B cell (primary cell): ENCODE results near the gene MGAT1. TPM values are rescaled to one million over a fixed set of nuclear protein-coding genes. Genes with fewer than 3 reads are reported as not detected.

ENCODE experiments used
- ATAC-seq: fragments of 200-7000 bp; cut with Tn5 transposase; one replicate; pipeline ENCODE4 v1.10.0; 2021; ENCODE audit warnings: low read depth, mild to moderate bottlenecking, moderate number of reproducible peaks, moderate library complexity
- CTCF ChIA-PET: fragments of 350-600 bp; sonication (Branson Sonifier 250); formaldehyde crosslinking; loops from one replicate; lab custom pipeline; 2021; ENCODE audit warnings: antibody characterized with exemption, inconsistent platforms; lab: Charles Lee
- POLR2A ChIA-PET: fragments of 350-600 bp; sonication (Branson Sonifier 250); formaldehyde crosslinking; loops from one replicate; lab custom pipeline; 2021; ENCODE audit warnings: antibody characterized with exemption; lab: Charles Lee
- DNase-seq: peaks from one replicate; pipeline ENCODE4 v3.0.0; 2013
- H2AFZ ChIP-seq: 2 replicates; pipeline ENCODE4 v1.6.1; 2012; ENCODE audit warnings: mild to moderate bottlenecking, low read depth, low read length; ENCODE audit not compliant: insufficient read depth, poor library complexity, severe bottlenecking
- H3K27ac ChIP-seq, 2 donors: 1 replicate in 1 of 2; 2 replicates in 1 of 2; pipeline ENCODE4 v1.5.1; 2012 to 2013; ENCODE audit warnings: low read length in 2 of 2, mild to moderate bottlenecking in 2 of 2, moderate library complexity in 1 of 2
- H3K27me3 ChIP-seq, 4 experiments: fragments of 200-600 bp in 1 of 4; sonication (generic) in 1 of 4; replicated peaks in 1 of 4; 1 replicate in 2 of 4; 2 replicates in 2 of 4; pipeline versions ENCODE4 v1.6.1 to v1.7.0; 2013 to 2016; ENCODE audit warnings: low read length in 3 of 4, mild to moderate bottlenecking in 2 of 4, mixed read lengths in 1 of 4, moderate library complexity in 1 of 4; ENCODE audit not compliant: insufficient read depth in 4 of 4, control insufficient read depth in 3 of 4; ENCODE audit errors: control extremely low read depth in 1 of 4
- H3K36me3 ChIP-seq, 2 experiments: replicated peaks in 1 of 2; 1 replicate in 1 of 2; 2 replicates in 1 of 2; pipeline versions ENCODE4 v1.6.1 to v1.7.1; 2013; ENCODE audit warnings: low read length in 1 of 2; ENCODE audit not compliant: insufficient read depth in 2 of 2, control insufficient read depth in 1 of 2; ENCODE audit errors: control extremely low read depth in 1 of 2, extremely low read depth in 1 of 2
- H3K4me1 ChIP-seq, 2 donors: fragments of 200-600 bp in 1 of 2; sonication (generic) in 1 of 2; 1 replicate in 1 of 2; 2 replicates in 1 of 2; pipeline versions ENCODE4 v1.5.1 to v1.6.1; 2013 to 2017; ENCODE audit warnings: low read length in 2 of 2; ENCODE audit not compliant: control insufficient read depth in 2 of 2, insufficient read depth in 2 of 2
- H3K4me2 ChIP-seq: replicated peaks from 2 replicates; pipeline ENCODE3; 2012; ENCODE audit warnings: mild to moderate bottlenecking, low read depth, low read length; ENCODE audit not compliant: poor library complexity, severe bottlenecking
- H3K4me3 ChIP-seq, 5 experiments: fragments of 200-600 bp in 1 of 5; sonication (generic) in 1 of 5; 1 replicate in 3 of 5; 2 replicates in 2 of 5; pipeline versions ENCODE4 v1.5.1 to v1.7.0; 2011 to 2016; ENCODE audit warnings: low read length in 4 of 5, mild to moderate bottlenecking in 4 of 5, low read depth in 2 of 5, control low read depth in 1 of 5, moderate library complexity in 1 of 5; ENCODE audit not compliant: insufficient read depth in 1 of 5; ENCODE audit errors: control extremely low read depth in 1 of 5, extremely low read depth in 1 of 5
- H3K79me2 ChIP-seq: fragments of 200-600 bp; sonication (generic); one replicate; pipeline ENCODE4 v1.6.0; 2016; ENCODE audit warnings: low read length; ENCODE audit not compliant: control insufficient read depth, insufficient read depth
- H3K9ac ChIP-seq: fragments of 200-600 bp; sonication (generic); 2 replicates; pipeline ENCODE4 v1.6.1; 2017; ENCODE audit warnings: mild to moderate bottlenecking, low read length, moderate library complexity
- H3K9me3 ChIP-seq, 3 donors: one replicate each; pipeline versions ENCODE4 v1.6.1 to v1.7.1; 2013; ENCODE audit warnings: low read length in 2 of 3; ENCODE audit not compliant: control insufficient read depth in 2 of 3, insufficient read depth in 1 of 3; ENCODE audit errors: control extremely low read depth in 1 of 3
- H4K20me1 ChIP-seq: 2 replicates; pipeline ENCODE4 v1.6.0; 2012; ENCODE audit warnings: mild to moderate bottlenecking, low read length; ENCODE audit not compliant: insufficient read depth, control insufficient read depth, poor library complexity, severe bottlenecking
- H3K27ac Mint-ChIP-seq: one replicate; pipeline ENCODE4 v1.8.0; 2021; ENCODE audit warnings: mixed read lengths
- H3K27me3 Mint-ChIP-seq: one replicate; pipeline ENCODE4 v1.8.0; 2021; ENCODE audit warnings: mixed read lengths
- H3K4me1 Mint-ChIP-seq: one replicate; pipeline ENCODE4 v1.8.0; 2021; ENCODE audit warnings: mixed read lengths
- H3K4me3 Mint-ChIP-seq: one replicate; pipeline ENCODE4 v1.8.0; 2021; ENCODE audit warnings: mixed read lengths
- H3K9me3 Mint-ChIP-seq: one replicate; pipeline ENCODE4 v1.8.0; 2022; ENCODE audit warnings: mixed read lengths; ENCODE audit not compliant: insufficient read depth
- EZH2 ChIP-seq: IDR thresholded peaks from 2 replicates; pipeline ENCODE4 v1.6.1; 2012; ENCODE audit warnings: borderline replicate concordance, low read depth, mild to moderate bottlenecking, moderate library complexity, low read length; ENCODE audit not compliant: insufficient read depth, poor library complexity, severe bottlenecking
- WGBS: methylation state at CpG from one replicate; pipeline ENCODE4 v1.1.5; 2013; ENCODE audit warnings: missing lambda C conversion rate; ENCODE audit not compliant: insufficient coverage; 5-methylcytosine and 5-hydroxymethylcytosine counted together
- intact Hi-C: fragments of 100-400 bp; cut with micrococcal nuclease; formaldehyde crosslinking; loops from one replicate; pipeline ENCODE4 v1.10.0; 2022
- polyA plus RNA-seq: library from polyadenylated mRNA; depleted of rRNA; stranded (reverse); fragments of >200 nt; gene quantifications from 2 replicates; pipeline ENCODE4 v1.2.3, GENCODE V29; 2012
- total RNA-seq, 2 donors: library from RNA; stranded (reverse); fragments of 120-200 nt in 1 of 2; gene quantifications; 1 replicate in 1 of 2; 2 replicates in 1 of 2; pipeline versions ENCODE4 v1.2.3 to v1.2.4, GENCODE V29; 2013 to 2022
- TF ChIP-seq, protein P1 (sequence below): fragments of 200-600 bp; IDR thresholded peaks from one replicate; pipeline ENCODE4 v1.8.0; 2022; ENCODE audit warnings: antibody characterized with exemption, mild to moderate bottlenecking

Gene MGAT1
- total and polyA plus RNA-seq, 2 donors (not counting 1 experiment from before 2014, with no cell fraction given): 81.2 to 140 TPM

- Histone ChIP-seq H4K20me1 (peaks cover 3% of the 10 kb centered on the region), H3K4me1 (peaks cover 3 to 9% of the 10 kb centered on the region in 2 donors), H3K4me3 (no peak overlapping the region), H3K9ac (no peak overlapping the region), H3K27me3 (no peaks in the 10 kb centered on the region), H3K9me3 (peaks cover 0 to 3% (median 1%) of the 10 kb centered on the region in 3 donors), H3K79me2 (peaks cover 41% of the 10 kb centered on the region), H2AFZ (no peak overlapping the region), H3K4me2 (no peak overlapping the region), H3K36me3 (peaks cover 1 to 39% of the 10 kb centered on the region in 2 experiments), H3K27ac (no peak overlapping the region)
- Mint-ChIP-seq H3K27me3 (no peaks in the 10 kb centered on the region), H3K27ac (no peak overlapping the region), H3K4me1 (peaks cover 7% of the 10 kb centered on the region), H3K9me3 (no peaks in the 10 kb centered on the region), H3K4me3 (no peak overlapping the region)
- DNase-seq (no peak), ATAC-seq (no peak)
- WGBS: 100% methylated on average over 2 of the region's 2 CpGs
- intact Hi-C loops: no loop called here
- ChIA-PET CTCF (no interaction called here), POLR2A (no interaction called here)
- TF ChIP-seq, protein P1, sequence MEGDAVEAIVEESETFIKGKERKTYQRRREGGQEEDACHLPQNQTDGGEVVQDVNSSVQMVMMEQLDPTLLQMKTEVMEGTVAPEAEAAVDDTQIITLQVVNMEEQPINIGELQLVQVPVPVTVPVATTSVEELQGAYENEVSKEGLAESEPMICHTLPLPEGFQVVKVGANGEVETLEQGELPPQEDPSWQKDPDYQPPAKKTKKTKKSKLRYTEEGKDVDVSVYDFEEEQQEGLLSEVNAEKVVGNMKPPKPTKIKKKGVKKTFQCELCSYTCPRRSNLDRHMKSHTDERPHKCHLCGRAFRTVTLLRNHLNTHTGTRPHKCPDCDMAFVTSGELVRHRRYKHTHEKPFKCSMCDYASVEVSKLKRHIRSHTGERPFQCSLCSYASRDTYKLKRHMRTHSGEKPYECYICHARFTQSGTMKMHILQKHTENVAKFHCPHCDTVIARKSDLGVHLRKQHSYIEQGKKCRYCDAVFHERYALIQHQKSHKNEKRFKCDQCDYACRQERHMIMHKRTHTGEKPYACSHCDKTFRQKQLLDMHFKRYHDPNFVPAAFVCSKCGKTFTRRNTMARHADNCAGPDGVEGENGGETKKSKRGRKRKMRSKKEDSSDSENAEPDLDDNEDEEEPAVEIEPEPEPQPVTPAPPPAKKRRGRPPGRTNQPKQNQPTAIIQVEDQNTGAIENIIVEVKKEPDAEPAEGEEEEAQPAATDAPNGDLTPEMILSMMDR: no peak
- TF ChIP-seq EZH2: no peak
These were observed 36.6 kb upstream of the MGAT1 start for GRCh38 chr5:180839227-180839626.

DNA sequence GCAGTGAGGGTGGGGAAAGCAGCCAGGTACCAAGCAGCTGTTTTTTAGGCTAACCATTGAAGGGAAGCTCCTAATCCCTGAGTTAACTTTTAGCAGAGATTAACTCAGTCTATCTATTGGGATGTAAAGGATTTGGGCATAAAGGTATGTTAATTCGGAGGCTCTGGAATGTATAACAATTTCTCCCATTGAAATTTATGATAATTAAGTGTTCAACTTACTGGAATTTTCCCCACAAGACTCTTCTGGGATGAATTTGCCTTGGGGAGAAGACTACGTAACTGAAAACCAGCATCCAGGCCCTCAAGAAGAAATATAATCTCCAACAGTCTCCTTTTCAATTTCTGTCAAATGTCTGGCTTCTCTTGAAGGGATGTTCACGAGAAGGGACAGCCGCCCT lies 34.9 kb upstream of the MGAT1 start:
- POLR2A ChIA-PET: interaction anchor here (1.2 kb wide), 1 partner anchor 36 kb away, joined by 3 read pairs; no protein-coding TSS in a partner anchor

More for the DNA sequence above, 34.9 kb upstream of the MGAT1 start:
- no peak for DNase-seq
- Mint-ChIP-seq H3K4me1 (peaks cover 23% of the 10 kb centered on the region), H3K27me3 (no peaks in the 10 kb centered on the region), H3K27ac (peak overlapping the region; percentile 17), H3K4me3 (no peak overlapping the region), H3K9me3 (no peaks in the 10 kb centered on the region)
- peaks cover 0 to 3% (median 1%) of the 10 kb centered on the region in 3 donors for H3K9me3 ChIP-seq
- no peak for TF ChIP-seq EZH2
- TF ChIP-seq, protein P1: no peak
- intact Hi-C loops: no loop called here
- no peak overlapping the region for H3K27ac ChIP-seq
- H3K36me3 ChIP-seq: peaks cover 1 to 42% of the 10 kb centered on the region in 2 experiments
- no peak overlapping the region for H3K4me3 ChIP-seq
- H2AFZ ChIP-seq: no peak overlapping the region
- H3K9ac ChIP-seq: no peak overlapping the region
- no peak for ATAC-seq
- 100% methylated on average over 1 of the region's 4 CpGs for WGBS
- peaks cover 53% of the 10 kb centered on the region for H3K79me2 ChIP-seq
- peaks cover 14 to 26% of the 10 kb centered on the region in 2 donors for H3K4me1 ChIP-seq
- CTCF ChIA-PET: interaction anchor here (0.9 to 1.9 kb wide), 4 partner anchors 13 to 34 kb away, joined by 3 to 4 read pairs (median 4); no protein-coding TSS in a partner anchor
- H3K27me3 ChIP-seq: no peaks in the 10 kb centered on the region
- H3K4me2 ChIP-seq: no peak overlapping the region
- H4K20me1 ChIP-seq: peaks cover 8% of the 10 kb centered on the region
